NB4 (cell line): ENCODE measurements around the gene MON1A.

Experiments
- CTCF ChIP-seq: IDR thresholded peaks from one replicate; pipeline ENCODE4 v1.5.1; 2012; ENCODE audit warnings: low read depth, low read length
- MAX ChIP-seq: IDR thresholded peaks from 2 replicates; pipeline ENCODE4 v1.6.1; 2011; ENCODE audit warnings: low read depth, low read length
- MYC ChIP-seq: IDR thresholded peaks from 2 replicates; pipeline ENCODE4 v1.6.1; 2011; ENCODE audit warnings: low read depth, low read length
- POLR2A ChIP-seq: IDR thresholded peaks from 2 replicates; pipeline ENCODE4 v1.6.1; 2011; ENCODE audit warnings: mild to moderate bottlenecking; ENCODE audit not compliant: insufficient read length; ENCODE audit errors: extremely low read depth

- TF ChIP-seq CTCF, result no peak
- no peak for TF ChIP-seq MAX
- TF ChIP-seq POLR2A, result no peak
- TF ChIP-seq MYC, result no peak
Measured at GRCh38 chr3:49895791-49896190, 33.8 kb downstream of the MON1A start.
